AG09319 (cell line): ENCODE results near the gene CHRNA4.

Experiments used
- DNase-seq: peaks from one replicate; pipeline ENCODE4 v3.0.0-alpha.2; 2010; ENCODE audit warnings: low read depth; ENCODE audit errors: extremely low read depth
- TF ChIP-seq, protein P1 (sequence below): IDR thresholded peaks from 2 replicates; pipeline ENCODE4 v1.5.1; 2011; ENCODE audit warnings: low read depth, mild to moderate bottlenecking, inconsistent platforms, low read length, moderate library complexity

CHRNA4 gene

GRCh38 chr20:63376283-63377250 is 15.4 kb upstream of the CHRNA4 start:
- DNase-seq, result no peak
- TF ChIP-seq, protein P1, sequence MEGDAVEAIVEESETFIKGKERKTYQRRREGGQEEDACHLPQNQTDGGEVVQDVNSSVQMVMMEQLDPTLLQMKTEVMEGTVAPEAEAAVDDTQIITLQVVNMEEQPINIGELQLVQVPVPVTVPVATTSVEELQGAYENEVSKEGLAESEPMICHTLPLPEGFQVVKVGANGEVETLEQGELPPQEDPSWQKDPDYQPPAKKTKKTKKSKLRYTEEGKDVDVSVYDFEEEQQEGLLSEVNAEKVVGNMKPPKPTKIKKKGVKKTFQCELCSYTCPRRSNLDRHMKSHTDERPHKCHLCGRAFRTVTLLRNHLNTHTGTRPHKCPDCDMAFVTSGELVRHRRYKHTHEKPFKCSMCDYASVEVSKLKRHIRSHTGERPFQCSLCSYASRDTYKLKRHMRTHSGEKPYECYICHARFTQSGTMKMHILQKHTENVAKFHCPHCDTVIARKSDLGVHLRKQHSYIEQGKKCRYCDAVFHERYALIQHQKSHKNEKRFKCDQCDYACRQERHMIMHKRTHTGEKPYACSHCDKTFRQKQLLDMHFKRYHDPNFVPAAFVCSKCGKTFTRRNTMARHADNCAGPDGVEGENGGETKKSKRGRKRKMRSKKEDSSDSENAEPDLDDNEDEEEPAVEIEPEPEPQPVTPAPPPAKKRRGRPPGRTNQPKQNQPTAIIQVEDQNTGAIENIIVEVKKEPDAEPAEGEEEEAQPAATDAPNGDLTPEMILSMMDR, result no peak

- no peak for DNase-seq
- TF ChIP-seq, protein P1, result no peak
Observed at GRCh38 chr20:63375438-63375837, 14.3 kb upstream of the CHRNA4 start.

GRCh38 chr20:63374504-63374903 is 13.4 kb upstream of the CHRNA4 start:
- TF ChIP-seq, protein P1, result no peak
- DNase-seq, result no peak

GRCh38 chr20:63373996-63374395 is 12.8 kb upstream of the CHRNA4 start:
- TF ChIP-seq, protein P1, result no peak
- no peak for DNase-seq

- TF ChIP-seq, protein P1, result no peak
Observed at GRCh38 chr20:63372971-63373885, 12.1 kb upstream of the CHRNA4 start.

GRCh38 chr20:63371291-63371865 is 10.2 kb upstream of the CHRNA4 start:
- no peak for DNase-seq
- TF ChIP-seq, protein P1, result no peak

More at GRCh38 chr20:63372971-63373885, 12.1 kb upstream of the CHRNA4 start:
- DNase-seq, result no peak
